HG03460 (cell line): Measurements from ENCODE around the gene SYK.
A peak's percentile ranks its signal among the peaks of the same experiment; 100 is the strongest.
"Not testable (repeated sequence)": the region's sequence is repeated elsewhere in the genome, so short reads cannot be mapped to it uniquely, and the experiment has no call there.

Experiments used
- ATAC-seq: cut with Tn5 transposase; IDR thresholded peaks from one replicate; pipeline ENCODE4 v1.9.1; 2021; ENCODE audit not compliant: unreplicated experiment

SYK gene

GRCh38 chr9:90872835-90873294, 71.2 kb downstream of the SYK start:
- no peak for ATAC-seq

GRCh38 chr9:90873422-90873821, 71.8 kb downstream of the SYK start:
- ATAC-seq = no peak

GRCh38 chr9:90874194-90874593, 72.6 kb downstream of the SYK start:
- no peak for ATAC-seq

- ATAC-seq = no peak
Measured at GRCh38 chr9:90878562-90878961, 76.9 kb downstream of the SYK start.

GRCh38 chr9:90880066-90880465, 78.4 kb downstream of the SYK start:
- no peak for ATAC-seq

GRCh38 chr9:90880669-90881068, 79.0 kb downstream of the SYK start:
- no peak for ATAC-seq

- ATAC-seq = peak; percentile 71
Measured at GRCh38 chr9:90881648-90882047, 80.0 kb downstream of the SYK start.

- no peak for ATAC-seq
Measured at GRCh38 chr9:90882991-90883600, 81.5 kb downstream of the SYK start.

- no peak for ATAC-seq
Measured at GRCh38 chr9:90883661-90884060, 82.0 kb downstream of the SYK start.

GRCh38 chr9:90884178-90884577, 82.6 kb downstream of the SYK start:
- no peak for ATAC-seq

GRCh38 chr9:90886868-90887267, 85.2 kb downstream of the SYK start:
- ATAC-seq = not testable (repeated sequence)

GRCh38 chr9:90888941-90889340, 87.3 kb downstream of the SYK start:
- ATAC-seq = no peak

GRCh38 chr9:90890146-90890810, 88.7 kb downstream of the SYK start:
- ATAC-seq = no peak

- no peak for ATAC-seq
Measured at GRCh38 chr9:90891308-90892040, 89.9 kb downstream of the SYK start.

- ATAC-seq = no peak
Measured at GRCh38 chr9:90892918-90893317, 91.3 kb downstream of the SYK start.

- no peak for ATAC-seq
Measured at GRCh38 chr9:90893706-90894105, 92.1 kb downstream of the SYK start.

GRCh38 chr9:90894986-90895687, 93.5 kb downstream of the SYK start:
- no peak for ATAC-seq

- no peak for ATAC-seq
Measured at GRCh38 chr9:90895786-90896185, 94.2 kb downstream of the SYK start.

GRCh38 chr9:90896231-90896630, 94.6 kb downstream of the SYK start:
- no peak for ATAC-seq

- no peak for ATAC-seq
Measured at GRCh38 chr9:90898228-90898627, 96.6 kb downstream of the SYK start.

GRCh38 chr9:90899287-90899686, 97.7 kb downstream of the SYK start:
- no peak for ATAC-seq

GRCh38 chr9:90900130-90900529, 98.5 kb downstream of the SYK start:
- ATAC-seq = no peak
